ENCODE measurements around the gene NPC2. TPM values are rescaled to one million over a fixed set of nuclear protein-coding genes. Genes with fewer than 3 reads are reported as not detected.

The NPC2 gene
- total RNA-seq, 1 experiment from 2014 or later: 137 TPM

DNA sequence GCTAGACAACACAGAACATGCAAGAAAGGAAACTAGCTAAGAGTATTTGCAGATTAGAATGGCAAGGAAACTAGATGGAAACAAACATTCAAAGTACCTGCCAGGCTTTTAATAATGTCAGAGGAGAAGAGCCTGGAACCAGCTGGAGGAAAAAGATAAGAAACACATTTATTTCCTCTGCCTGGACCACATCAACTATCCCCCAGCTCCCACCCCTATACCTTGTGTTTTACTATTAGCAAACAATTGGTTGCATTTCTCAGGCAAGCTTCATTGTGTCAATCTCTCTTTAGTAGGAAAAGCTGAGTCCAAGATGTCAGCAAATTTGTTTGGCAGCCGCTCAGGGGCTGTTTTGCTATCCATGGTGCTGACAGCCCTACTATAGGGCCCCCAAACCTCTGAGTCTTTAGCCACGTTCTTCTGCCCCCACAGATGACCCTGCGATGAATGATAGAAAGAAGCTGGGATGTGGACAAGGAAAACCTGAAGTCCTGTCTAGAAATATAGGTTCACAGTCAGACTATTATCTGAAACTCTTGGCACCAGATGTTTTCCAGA lies 55.5 kb downstream of the NPC2 start:
- Histone ChIP-seq H2BK5ac (ENCODE audit: insufficient read length, low read length) (no peak overlapping the region), H4K91ac (ENCODE audit: insufficient read length, low read depth, low read length) (no peak overlapping the region), H2BK20ac (ENCODE audit: low read depth, low read length, poor library complexity, severe bottlenecking) (no peak overlapping the region), H3K4me2 (ENCODE audit: insufficient read depth, insufficient read length, low read length) (no peak overlapping the region), H2AK5ac (ENCODE audit: insufficient read length, low read length) (no peak overlapping the region), H4K5ac (ENCODE audit: insufficient read length, low read depth, low read length) (no peak overlapping the region), H3K9ac (ENCODE audit: extremely low read depth, insufficient read length, low read length) (no peak overlapping the region), H2BK12ac (ENCODE audit: insufficient read length, low read depth, low read length) (no peak overlapping the region), H4K8ac (replicated peaks; ENCODE audit: insufficient read length, low read depth, low read length) (no peak overlapping the region), H2AFZ (ENCODE audit: low read length) (no peak overlapping the region), H3T11ph (ENCODE audit: low read length) (no peak overlapping the region), H3K27me3 (ENCODE audit: insufficient read depth, low read length) (no peaks in the 10 kb centered on the region), H3K18ac (ENCODE audit: insufficient read length, low read depth, low read length) (no peak overlapping the region), H3K9me3 (ENCODE audit: control insufficient read depth, low read depth, low read length) (no peaks in the 10 kb centered on the region), H2BK15ac (ENCODE audit: low read depth, low read length) (no peak overlapping the region), H3K27ac (ENCODE audit: insufficient read length, low read depth, low read length) (no peak overlapping the region), H3K79me1 (ENCODE audit: insufficient read depth, low read depth, low read length, poor library complexity, severe bottlenecking) (no peaks in the 10 kb centered on the region), H2BK120ac (ENCODE audit: low read depth, low read length, poor library complexity, severe bottlenecking) (no peak overlapping the region), H3K14ac (ENCODE audit: insufficient read depth, low read length) (no peak overlapping the region), H3K23ac (ENCODE audit: insufficient read length, low read depth, low read length) (no peak overlapping the region), H3K56ac (ENCODE audit: insufficient read length, low read depth, low read length) (no peak overlapping the region), H3K23me2 (ENCODE audit: insufficient read length, low read depth, low read length, poor library complexity, severe bottlenecking) (no peaks in the 10 kb centered on the region), H3K79me2 (ENCODE audit: insufficient read depth, low read length) (no peaks in the 10 kb centered on the region), H3K4me1 (ENCODE audit: insufficient read depth, low read length) (peaks cover 7% of the 10 kb centered on the region; the same call in 1 of the 2 replicates), H4K20me1 (ENCODE audit: control insufficient read depth, insufficient read depth, insufficient read length) (no peaks in the 10 kb centered on the region), H3K4ac (ENCODE audit: low read depth, low read length) (no peak overlapping the region)
- Mint-ChIP-seq H3K27ac (no peak overlapping the region), H3K27me3 (ENCODE audit: low read depth) (no peaks in the 10 kb centered on the region; the same call in none of the 2 replicates), H3K4me1 (peaks cover 30 to 47% of the 10 kb centered on the region in 2 experiments), H3K4me3 (no peak overlapping the region), H3K9me3 (no peaks in the 10 kb centered on the region), H3K36me3 (ENCODE audit: insufficient read depth in 1 of 3, low read depth in 3 of 3) (no peaks in the 10 kb centered on the region; a peak in 1 of 7 replicates)
- no CpG with 5 or more reads among the region's 3 CpGs for WGBS (ENCODE audit: extremely low coverage, insufficient read length, low lambda C conversion rate)
- DNase-seq: no peak
- TF ChIP-seq, protein P1, sequence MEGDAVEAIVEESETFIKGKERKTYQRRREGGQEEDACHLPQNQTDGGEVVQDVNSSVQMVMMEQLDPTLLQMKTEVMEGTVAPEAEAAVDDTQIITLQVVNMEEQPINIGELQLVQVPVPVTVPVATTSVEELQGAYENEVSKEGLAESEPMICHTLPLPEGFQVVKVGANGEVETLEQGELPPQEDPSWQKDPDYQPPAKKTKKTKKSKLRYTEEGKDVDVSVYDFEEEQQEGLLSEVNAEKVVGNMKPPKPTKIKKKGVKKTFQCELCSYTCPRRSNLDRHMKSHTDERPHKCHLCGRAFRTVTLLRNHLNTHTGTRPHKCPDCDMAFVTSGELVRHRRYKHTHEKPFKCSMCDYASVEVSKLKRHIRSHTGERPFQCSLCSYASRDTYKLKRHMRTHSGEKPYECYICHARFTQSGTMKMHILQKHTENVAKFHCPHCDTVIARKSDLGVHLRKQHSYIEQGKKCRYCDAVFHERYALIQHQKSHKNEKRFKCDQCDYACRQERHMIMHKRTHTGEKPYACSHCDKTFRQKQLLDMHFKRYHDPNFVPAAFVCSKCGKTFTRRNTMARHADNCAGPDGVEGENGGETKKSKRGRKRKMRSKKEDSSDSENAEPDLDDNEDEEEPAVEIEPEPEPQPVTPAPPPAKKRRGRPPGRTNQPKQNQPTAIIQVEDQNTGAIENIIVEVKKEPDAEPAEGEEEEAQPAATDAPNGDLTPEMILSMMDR (conservative IDR thresholded peaks at IDR 0.05): no peak
